ENCODE measurements around the gene ASCL1. TPM values are rescaled to one million over a fixed set of nuclear protein-coding genes. Genes with fewer than 3 reads are reported as not detected.

Gene ASCL1
- polyA plus RNA-seq, 4 donors = 0.12 to 0.30 (median 0.14) TPM; not detected in 1

- DNase-seq (ENCODE audit: low read depth in 4 of 4, low spot score in 2 of 4) = no peak
Observed at GRCh38 chr12:102973583-102973982, 16.1 kb downstream of the ASCL1 start.

- no peak for DNase-seq (ENCODE audit: low read depth in 4 of 4, low spot score in 2 of 4)
Observed at GRCh38 chr12:102976609-102977280, 19.3 kb downstream of the ASCL1 start.

- DNase-seq (ENCODE audit: low read depth in 4 of 4, low spot score in 2 of 4) = no peak
Observed at GRCh38 chr12:102977945-102978706, 20.7 kb downstream of the ASCL1 start.

GRCh38 chr12:102980350-102980749, 22.9 kb downstream of the ASCL1 start:
- DNase-seq (ENCODE audit: low read depth in 4 of 4, low spot score in 2 of 4) = no peak

GRCh38 chr12:102990419-102990818, 32.9 kb downstream of the ASCL1 start:
- no peak for DNase-seq (ENCODE audit: low read depth in 4 of 4, low spot score in 2 of 4)

GRCh38 chr12:102992297-102992696, 34.8 kb downstream of the ASCL1 start:
- DNase-seq (ENCODE audit: low read depth in 4 of 4, low spot score in 2 of 4) = no peak

- DNase-seq (ENCODE audit: low read depth in 4 of 4, low spot score in 2 of 4) = no peak
Observed at GRCh38 chr12:102992720-102993119, 35.2 kb downstream of the ASCL1 start.

GRCh38 chr12:102993537-102993936, 36.1 kb downstream of the ASCL1 start:
- DNase-seq (ENCODE audit: low read depth in 4 of 4, low spot score in 2 of 4) = no peak

GRCh38 chr12:102995372-102995771, 37.9 kb downstream of the ASCL1 start:
- no peak for DNase-seq (ENCODE audit: low read depth in 4 of 4, low spot score in 2 of 4)

Other genes starting within 250 kb of the ASCL1 start
- gene PAH, start 40.4 kb upstream of the ASCL1 start, polyA plus RNA-seq (ENCODE audit: insufficient read length in 4 of 4) = 10 to 100 TPM; 43.0 to 86.8 (median 71.9) TPM